ENCODE data around the gene NFATC2. TPM values are rescaled to one million over a fixed set of nuclear protein-coding genes. Genes with fewer than 3 reads are reported as not detected.
A peak's percentile ranks its signal among the peaks of the same experiment; 100 is the strongest.
"Not testable (repeated sequence)": the region's sequence is repeated elsewhere in the genome, so short reads cannot be mapped to it uniquely, and the experiment has no call there.

The NFATC2 gene
- polyA plus RNA-seq, 10 donors, result 4.8 to 7.3 (median 6.8) TPM

GRCh38 chr20:51569815-51570738 is 27.6 kb upstream of the NFATC2 start:
- peak in 1 of 3 donors; percentile 63 for DNase-seq

GRCh38 chr20:51568533-51568932 is 26.0 kb upstream of the NFATC2 start:
- not testable (repeated sequence) for DNase-seq

- DNase-seq, result no peak
Observed at GRCh38 chr20:51567622-51568021, 25.1 kb upstream of the NFATC2 start.

GRCh38 chr20:51566594-51566993 is 24.1 kb upstream of the NFATC2 start:
- DNase-seq, result no peak

- peak in 2 of 3 donors; percentile 47 to 72 for DNase-seq
Observed at GRCh38 chr20:51565298-51566144, 23.0 kb upstream of the NFATC2 start.

GRCh38 chr20:51563486-51564332 is 21.2 kb upstream of the NFATC2 start:
- DNase-seq, result peak; percentile 80 to 93 (median 83)

- DNase-seq, result no peak
Observed at GRCh38 chr20:51563174-51563485, 20.6 kb upstream of the NFATC2 start.

- peak; percentile 98 to 99 (median 99) for DNase-seq
Observed at GRCh38 chr20:51562332-51563173, 20.0 kb upstream of the NFATC2 start.

GRCh38 chr20:51562027-51562331 is 19.5 kb upstream of the NFATC2 start:
- peak in 1 of 3 donors; percentile 66 for DNase-seq

- DNase-seq, result peak in 2 of 3 donors; percentile 34 to 63
Observed at GRCh38 chr20:51560550-51561307, 18.2 kb upstream of the NFATC2 start.

- no peak for DNase-seq
Observed at GRCh38 chr20:51560042-51560441, 17.5 kb upstream of the NFATC2 start.

- peak in 2 of 3 donors; percentile 53 to 79 for DNase-seq
Observed at GRCh38 chr20:51554538-51555165, 12.1 kb upstream of the NFATC2 start.

- DNase-seq, result no peak
Observed at GRCh38 chr20:51553897-51554486, 11.5 kb upstream of the NFATC2 start.

- DNase-seq, result no peak
Observed at GRCh38 chr20:51551186-51551585, 8.7 kb upstream of the NFATC2 start.

- DNase-seq, result no peak
Observed at GRCh38 chr20:51549474-51549873, 7.0 kb upstream of the NFATC2 start.

GRCh38 chr20:51547951-51548350 is 5.4 kb upstream of the NFATC2 start:
- DNase-seq, result no peak

- no peak for DNase-seq
Observed at GRCh38 chr20:51545515-51545914, 3.0 kb upstream of the NFATC2 start.

GRCh38 chr20:51543422-51543788 is 886 bp upstream of the NFATC2 start:
- no peak for DNase-seq

- DNase-seq, result peak in 1 of 3 donors; percentile 56
Observed at GRCh38 chr20:51542033-51542570, 417 bp downstream of the NFATC2 start.
